Activated naive CD8-positive, alpha-beta T cell (primary cell): ENCODE data around the gene FADS2.

Experiments used
- H3K27ac Mint-ChIP-seq: one replicate; pipeline ENCODE4 v1.8.0; 2021; ENCODE audit warnings: mixed read lengths
- H3K27me3 Mint-ChIP-seq: one replicate; pipeline ENCODE4 v1.8.0; 2021; ENCODE audit warnings: mixed read lengths
- H3K36me3 Mint-ChIP-seq: one replicate; pipeline ENCODE4 v1.8.0; 2021; ENCODE audit warnings: mixed read lengths
- H3K4me1 Mint-ChIP-seq: one replicate; pipeline ENCODE4 v1.8.0; 2021; ENCODE audit warnings: low read depth, mixed read lengths
- H3K4me3 Mint-ChIP-seq: one replicate; pipeline ENCODE4 v1.8.0; 2021; ENCODE audit warnings: mild to moderate bottlenecking, mixed read lengths
- H3K9me3 Mint-ChIP-seq: one replicate; pipeline ENCODE4 v1.8.0; 2021; ENCODE audit warnings: low read depth, mixed read lengths

The FADS2 gene

GRCh38 chr11:61829806-61830205 is 1.7 kb downstream of the FADS2 start:
- Mint-ChIP-seq H3K9me3 (no peaks in the 10 kb centered on the region), H3K4me3 (peak overlapping the region; percentile 54), H3K36me3 (peaks cover 2% of the 10 kb centered on the region), H3K27me3 (peaks cover 23% of the 10 kb centered on the region), H3K4me1 (peaks cover 24% of the 10 kb centered on the region), H3K27ac (no peak overlapping the region)

- peaks cover 2% of the 10 kb centered on the region for H3K36me3 Mint-ChIP-seq
- no peaks in the 10 kb centered on the region for H3K9me3 Mint-ChIP-seq
- no peak overlapping the region for H3K27ac Mint-ChIP-seq
- H3K27me3 Mint-ChIP-seq, result peaks cover 23% of the 10 kb centered on the region
- peak overlapping the region; percentile 14 for H3K4me3 Mint-ChIP-seq
- H3K4me1 Mint-ChIP-seq, result peaks cover 27% of the 10 kb centered on the region
Measured at GRCh38 chr11:61830237-61831105, 2.4 kb downstream of the FADS2 start.

GRCh38 chr11:61832207-61832606 is 4.1 kb downstream of the FADS2 start:
- H3K36me3 Mint-ChIP-seq, result peaks cover 2% of the 10 kb centered on the region
- H3K27me3 Mint-ChIP-seq, result peaks cover 18% of the 10 kb centered on the region
- no peak overlapping the region for H3K27ac Mint-ChIP-seq
- no peaks in the 10 kb centered on the region for H3K9me3 Mint-ChIP-seq
- no peak overlapping the region for H3K4me3 Mint-ChIP-seq
- peaks cover 29% of the 10 kb centered on the region for H3K4me1 Mint-ChIP-seq

GRCh38 chr11:61832754-61833153 is 4.7 kb downstream of the FADS2 start:
- Mint-ChIP-seq H3K36me3 (peaks cover 2% of the 10 kb centered on the region), H3K27me3 (peaks cover 17% of the 10 kb centered on the region), H3K4me1 (peaks cover 28% of the 10 kb centered on the region), H3K27ac (no peak overlapping the region), H3K4me3 (no peak overlapping the region), H3K9me3 (no peaks in the 10 kb centered on the region)

GRCh38 chr11:61833471-61833870 is 5.4 kb downstream of the FADS2 start:
- peaks cover 28% of the 10 kb centered on the region for H3K4me1 Mint-ChIP-seq
- H3K27me3 Mint-ChIP-seq, result peaks cover 17% of the 10 kb centered on the region
- peaks cover 2% of the 10 kb centered on the region for H3K36me3 Mint-ChIP-seq
- peak overlapping the region; percentile 61 for H3K27ac Mint-ChIP-seq
- H3K4me3 Mint-ChIP-seq, result no peak overlapping the region
- no peaks in the 10 kb centered on the region for H3K9me3 Mint-ChIP-seq

- Mint-ChIP-seq H3K36me3 (peaks cover 2% of the 10 kb centered on the region), H3K4me3 (no peak overlapping the region), H3K27ac (no peak overlapping the region), H3K9me3 (no peaks in the 10 kb centered on the region), H3K4me1 (peaks cover 26% of the 10 kb centered on the region), H3K27me3 (peaks cover 17% of the 10 kb centered on the region)
Measured at GRCh38 chr11:61833926-61834277, 5.8 kb downstream of the FADS2 start.

- Mint-ChIP-seq H3K4me3 (no peak overlapping the region), H3K4me1 (peaks cover 22% of the 10 kb centered on the region), H3K9me3 (no peaks in the 10 kb centered on the region), H3K27me3 (peaks cover 16% of the 10 kb centered on the region), H3K27ac (no peak overlapping the region), H3K36me3 (peaks cover 2% of the 10 kb centered on the region)
Measured at GRCh38 chr11:61834278-61835048, 6.4 kb downstream of the FADS2 start.

GRCh38 chr11:61836193-61836592 is 8.1 kb downstream of the FADS2 start:
- H3K9me3 Mint-ChIP-seq, result no peaks in the 10 kb centered on the region
- no peak overlapping the region for H3K4me3 Mint-ChIP-seq
- H3K36me3 Mint-ChIP-seq, result peaks cover 2% of the 10 kb centered on the region
- no peak overlapping the region for H3K27ac Mint-ChIP-seq
- peaks cover 19% of the 10 kb centered on the region for H3K4me1 Mint-ChIP-seq
- peaks cover 7% of the 10 kb centered on the region for H3K27me3 Mint-ChIP-seq

- no peak overlapping the region for H3K4me3 Mint-ChIP-seq
- H3K27ac Mint-ChIP-seq, result no peak overlapping the region
- H3K36me3 Mint-ChIP-seq, result peaks cover 4% of the 10 kb centered on the region
- H3K4me1 Mint-ChIP-seq, result peaks cover 22% of the 10 kb centered on the region
- H3K27me3 Mint-ChIP-seq, result peaks cover 4% of the 10 kb centered on the region
- H3K9me3 Mint-ChIP-seq, result no peaks in the 10 kb centered on the region
Measured at GRCh38 chr11:61837411-61838005, 9.4 kb downstream of the FADS2 start.

- Mint-ChIP-seq H3K9me3 (no peaks in the 10 kb centered on the region), H3K36me3 (peaks cover 3% of the 10 kb centered on the region), H3K27ac (no peak overlapping the region)
Measured at GRCh38 chr11:61838501-61838900, 10.4 kb downstream of the FADS2 start.

GRCh38 chr11:61838921-61839320 is 10.8 kb downstream of the FADS2 start:
- Mint-ChIP-seq H3K27ac (no peak overlapping the region), H3K4me1 (peaks cover 16% of the 10 kb centered on the region), H3K4me3 (no peak overlapping the region), H3K27me3 (no peaks in the 10 kb centered on the region), H3K9me3 (no peaks in the 10 kb centered on the region), H3K36me3 (peaks cover 2% of the 10 kb centered on the region)

More at GRCh38 chr11:61838501-61838900, 10.4 kb downstream of the FADS2 start:
- Mint-ChIP-seq H3K4me3 (no peak overlapping the region), H3K27me3 (peaks cover 3% of the 10 kb centered on the region), H3K4me1 (peaks cover 20% of the 10 kb centered on the region)

GRCh38 chr11:61839742-61840141 is 11.6 kb downstream of the FADS2 start:
- Mint-ChIP-seq H3K36me3 (peaks cover 2% of the 10 kb centered on the region), H3K4me3 (no peak overlapping the region), H3K4me1 (peaks cover 11% of the 10 kb centered on the region), H3K9me3 (no peaks in the 10 kb centered on the region), H3K27ac (no peak overlapping the region), H3K27me3 (no peaks in the 10 kb centered on the region)

- Mint-ChIP-seq H3K27me3 (no peaks in the 10 kb centered on the region), H3K36me3 (peaks cover 2% of the 10 kb centered on the region), H3K27ac (no peak overlapping the region), H3K4me1 (peaks cover 8% of the 10 kb centered on the region), H3K9me3 (no peaks in the 10 kb centered on the region), H3K4me3 (no peak overlapping the region)
Measured at GRCh38 chr11:61840371-61840770, 12.3 kb downstream of the FADS2 start.

- peaks cover 2% of the 10 kb centered on the region for H3K36me3 Mint-ChIP-seq
- no peaks in the 10 kb centered on the region for H3K27me3 Mint-ChIP-seq
- H3K27ac Mint-ChIP-seq, result no peak overlapping the region
Measured at GRCh38 chr11:61841636-61842527, 13.8 kb downstream of the FADS2 start.

More at GRCh38 chr11:61841636-61842527, 13.8 kb downstream of the FADS2 start:
- Mint-ChIP-seq H3K9me3 (no peaks in the 10 kb centered on the region), H3K4me1 (peaks cover 4% of the 10 kb centered on the region), H3K4me3 (no peak overlapping the region)
